Kidney epithelial cell (primary cell): ENCODE data around the gene STK17B. TPM values are rescaled to one million over a fixed set of nuclear protein-coding genes. Genes with fewer than 3 reads are reported as not detected.

Source experiments
- DNase-seq: peaks from one replicate; pipeline ENCODE4 v3.0.0-alpha.2; 2010; ENCODE audit warnings: low read depth
- H3K27me3 ChIP-seq: 2 replicates; pipeline ENCODE4 v1.6.0; 2011; ENCODE audit warnings: low read length; ENCODE audit not compliant: control insufficient read depth, insufficient read depth
- H3K36me3 ChIP-seq: 2 replicates; pipeline ENCODE4 v1.5.1; 2011; ENCODE audit warnings: low read length; ENCODE audit not compliant: control insufficient read depth, insufficient read depth
- H3K4me3 ChIP-seq: 2 replicates; pipeline ENCODE4 v1.5.1; 2011; ENCODE audit warnings: low read depth, mild to moderate bottlenecking, control low read depth, low read length
- total RNA-seq: library from RNA; depleted of rRNA; stranded (reverse); fragments of >200 nt; gene quantifications from 2 replicates; pipeline ENCODE4 v1.2.3, GENCODE V29; 2015
- TF ChIP-seq, protein P1 (sequence below): IDR thresholded peaks from 2 replicates; pipeline ENCODE4 v1.5.1; 2011; ENCODE audit warnings: mild to moderate bottlenecking, moderate library complexity, low read length, control low read depth, inconsistent platforms; ENCODE audit not compliant: insufficient read depth, poor library complexity, severe bottlenecking

STK17B gene
- total RNA-seq, 1 donor from 2014 or later = 8.2 TPM

DNA sequence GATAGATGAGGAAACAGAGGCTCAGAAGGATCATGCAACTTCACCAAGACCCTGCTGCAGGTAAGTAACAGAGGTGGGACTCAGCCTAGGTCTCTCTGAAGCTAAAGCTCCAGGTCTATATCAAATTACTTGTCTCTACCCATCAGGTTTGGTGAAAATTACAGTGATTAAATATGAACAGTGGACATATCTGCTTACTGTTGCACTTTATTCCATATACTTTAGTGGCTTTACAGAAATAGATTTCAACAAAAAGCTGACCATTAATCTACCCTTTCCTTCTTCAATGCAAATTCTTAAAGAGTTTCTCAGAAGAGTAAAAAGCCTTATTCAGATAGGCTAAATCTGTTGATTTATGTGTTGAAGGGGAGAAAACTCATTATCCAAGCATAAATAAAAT, 42.8 kb upstream of the STK17B start:
- Histone ChIP-seq H3K27me3 (no peaks in the 10 kb centered on the region), H3K4me3 (no peak overlapping the region), H3K36me3 (no peaks in the 10 kb centered on the region)
- TF ChIP-seq, protein P1, sequence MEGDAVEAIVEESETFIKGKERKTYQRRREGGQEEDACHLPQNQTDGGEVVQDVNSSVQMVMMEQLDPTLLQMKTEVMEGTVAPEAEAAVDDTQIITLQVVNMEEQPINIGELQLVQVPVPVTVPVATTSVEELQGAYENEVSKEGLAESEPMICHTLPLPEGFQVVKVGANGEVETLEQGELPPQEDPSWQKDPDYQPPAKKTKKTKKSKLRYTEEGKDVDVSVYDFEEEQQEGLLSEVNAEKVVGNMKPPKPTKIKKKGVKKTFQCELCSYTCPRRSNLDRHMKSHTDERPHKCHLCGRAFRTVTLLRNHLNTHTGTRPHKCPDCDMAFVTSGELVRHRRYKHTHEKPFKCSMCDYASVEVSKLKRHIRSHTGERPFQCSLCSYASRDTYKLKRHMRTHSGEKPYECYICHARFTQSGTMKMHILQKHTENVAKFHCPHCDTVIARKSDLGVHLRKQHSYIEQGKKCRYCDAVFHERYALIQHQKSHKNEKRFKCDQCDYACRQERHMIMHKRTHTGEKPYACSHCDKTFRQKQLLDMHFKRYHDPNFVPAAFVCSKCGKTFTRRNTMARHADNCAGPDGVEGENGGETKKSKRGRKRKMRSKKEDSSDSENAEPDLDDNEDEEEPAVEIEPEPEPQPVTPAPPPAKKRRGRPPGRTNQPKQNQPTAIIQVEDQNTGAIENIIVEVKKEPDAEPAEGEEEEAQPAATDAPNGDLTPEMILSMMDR = no peak
- no peak for DNase-seq

DNA sequence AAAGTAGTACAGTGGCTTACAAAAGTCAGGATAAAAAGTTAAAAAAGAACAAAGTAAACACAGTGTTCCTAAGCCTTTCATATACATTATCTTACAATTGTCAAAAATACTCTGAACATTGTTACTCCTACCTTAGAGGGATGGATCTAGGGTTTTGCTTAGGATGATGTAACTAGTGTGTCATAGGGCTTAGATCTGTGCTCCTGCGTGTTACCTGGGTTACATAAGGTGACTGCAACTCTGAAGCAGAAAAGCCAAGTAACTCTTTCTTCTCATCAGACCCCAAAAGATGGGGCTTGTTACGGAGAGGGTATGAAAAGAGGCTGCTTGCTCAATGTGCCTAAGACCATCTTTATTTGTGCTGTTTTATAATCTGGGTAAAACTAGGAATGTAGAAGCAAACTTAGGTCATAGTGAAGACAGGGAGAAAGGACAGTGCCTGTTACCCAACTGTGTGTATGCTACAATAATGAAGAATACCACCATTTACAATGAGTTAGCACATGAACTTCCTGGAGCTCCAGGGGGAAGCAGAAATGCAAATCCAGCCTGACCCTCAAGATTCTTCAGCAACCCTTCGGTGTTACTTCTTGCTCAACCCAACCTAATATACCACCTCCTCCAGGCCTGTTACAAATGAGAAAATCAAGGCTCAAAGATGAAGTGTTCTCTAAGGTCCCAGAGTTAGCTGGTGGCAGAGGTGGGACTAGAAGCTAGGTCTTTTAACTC, 42.0 kb upstream of the STK17B start:
- TF ChIP-seq, protein P1 = no peak

DNA sequence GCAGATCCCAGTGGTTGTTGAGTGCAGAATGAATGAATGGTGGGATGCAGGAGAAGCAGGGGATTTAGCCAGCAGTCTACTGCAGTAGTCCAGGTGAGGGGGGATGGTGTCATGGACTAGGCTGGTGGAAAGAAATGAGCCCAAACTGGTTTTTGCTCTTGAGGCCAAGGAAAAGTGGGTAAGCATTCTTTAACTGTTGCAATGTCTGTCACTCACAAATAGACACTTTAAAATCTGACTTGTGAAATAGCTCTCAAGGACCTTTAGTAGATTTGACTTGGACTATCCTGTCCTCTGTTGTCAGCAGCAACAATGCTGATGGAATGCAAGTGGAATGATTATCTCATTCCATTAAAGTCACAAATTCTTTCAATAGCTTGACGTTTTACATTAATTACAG, 37.5 kb upstream of the STK17B start:
- peak; percentile 12 for DNase-seq
- Histone ChIP-seq H3K36me3 (no peaks in the 10 kb centered on the region), H3K4me3 (no peak overlapping the region), H3K27me3 (no peaks in the 10 kb centered on the region)
- TF ChIP-seq, protein P1 = no peak

More for the DNA sequence above, 42.0 kb upstream of the STK17B start:
- DNase-seq = no peak
- Histone ChIP-seq H3K4me3 (no peak overlapping the region), H3K27me3 (no peaks in the 10 kb centered on the region), H3K36me3 (no peaks in the 10 kb centered on the region)

DNA sequence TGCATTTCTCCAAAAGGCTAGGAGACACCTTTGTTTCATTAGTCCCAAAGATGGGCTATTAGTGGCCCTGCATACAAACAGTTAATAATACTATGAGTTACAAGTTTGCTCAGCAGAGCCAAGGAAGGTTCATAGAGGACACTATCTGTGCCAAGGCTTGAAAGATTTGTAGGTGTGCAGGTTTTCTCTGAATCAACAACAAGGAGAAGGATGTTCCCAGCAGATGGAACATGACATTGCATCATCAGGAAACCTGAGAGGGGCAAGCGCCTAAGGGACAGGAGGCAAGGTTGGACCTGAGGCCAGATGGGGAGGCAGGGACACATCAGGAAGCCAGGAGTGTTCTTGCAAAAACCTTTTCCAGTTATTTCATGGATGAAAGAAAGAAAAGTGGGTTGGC, 35.4 kb upstream of the STK17B start:
- no peaks in the 10 kb centered on the region for H3K27me3 ChIP-seq
- H3K4me3 ChIP-seq = no peak overlapping the region
- TF ChIP-seq, protein P1 = no peak

DNA sequence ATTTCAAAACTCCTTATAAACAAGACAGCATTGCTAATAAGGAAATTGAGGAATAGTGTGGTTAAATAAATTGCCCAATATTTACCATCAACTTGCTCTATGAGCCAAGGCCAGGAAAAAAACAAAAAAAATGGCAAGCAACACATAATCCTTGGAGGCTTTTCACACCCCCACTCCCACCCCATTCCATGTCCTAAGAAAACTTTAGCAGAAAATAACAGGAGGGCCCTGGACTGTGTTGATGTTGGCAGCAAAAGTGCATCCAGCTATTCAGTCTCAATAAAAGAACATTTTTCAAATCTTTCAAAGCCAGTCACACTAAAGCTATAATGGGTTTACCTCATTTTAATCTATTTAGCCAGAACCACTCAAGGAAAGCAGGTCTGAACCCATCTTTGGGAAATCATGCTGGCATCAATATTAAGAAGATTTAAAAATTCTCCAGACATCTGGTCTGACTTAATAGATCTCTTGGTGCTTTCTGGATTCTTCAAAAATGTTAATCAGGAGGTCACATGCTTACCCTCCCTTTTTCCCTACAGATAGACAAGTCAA, 34.6 kb upstream of the STK17B start:
- Histone ChIP-seq H3K36me3 (no peaks in the 10 kb centered on the region), H3K27me3 (no peaks in the 10 kb centered on the region), H3K4me3 (no peak overlapping the region)
- DNase-seq = no peak
- TF ChIP-seq, protein P1 = no peak

More for the DNA sequence above, 35.4 kb upstream of the STK17B start:
- no peak for DNase-seq
- no peaks in the 10 kb centered on the region for H3K36me3 ChIP-seq
